K562 (cell line): ENCODE data around the gene GPR27. TPM values are rescaled to one million over a fixed set of nuclear protein-coding genes. Genes with fewer than 3 reads are reported as not detected.

Source experiments
- ATAC-seq: fragments of 200-7000 bp; cut with Tn5 transposase; 3 replicates; pipeline ENCODE4 v1.9.1; 2020; ENCODE audit warnings: moderate library complexity
- BruUV-seq: library from RNA; stranded (reverse); fragments of 400-500 nt; replicated peaks from 2 replicates; lab custom pipeline; 2021; lab: Mats Ljungman, UMichigan
- CTCF ChIA-PET: fragments of 300-600 bp; formaldehyde crosslinking; extraction: SDS; loops from one replicate; lab custom pipeline; 2021; ENCODE audit warnings: low intra/inter-chr PET ratio; lab: Yijun Ruan, JAX
- POLR2A ChIA-PET: fragments of 300-600, 350-650 bp; sonication (Branson Sonifier 250); formaldehyde crosslinking; extraction: SDS; loops from one replicate; lab custom pipeline; 2021; ENCODE audit warnings: antibody characterized with exemption, inconsistent platforms; lab: Yijun Ruan, JAX
- DNase-seq, 4 experiments: peaks; one replicate each; pipeline versions ENCODE4 v3.0.0 to v3.0.0-alpha.2; 2011 to 2018; ENCODE audit warnings: low spot score in 3 of 4, mixed read lengths in 3 of 4; ENCODE audit errors: extremely low read depth in 1 of 4
- FAIRE-seq: peaks from 2 replicates; lab custom pipeline; 2011; peaks lifted over from hg19 to GRCh38; lab: Jason Lieb, UNC
- H2AFZ ChIP-seq: 2 replicates; pipeline ENCODE4 v1.6.0; 2011; ENCODE audit warnings: low read depth, low read length, control low read depth, inconsistent platforms
- H3K27ac ChIP-seq: fragments of 200-600 bp; 3 replicates; pipeline ENCODE4 v1.8.0; 2011; ENCODE audit warnings: low read depth, mild to moderate bottlenecking, control low read depth, inconsistent platforms, low read length, moderate library complexity, mixed read lengths; ENCODE audit errors: extremely low read depth
- H3K27me3 ChIP-seq, 2 experiments: fragments of 300-600 bp in 1 of 2; 2 replicates in 1 of 2; 3 replicates in 1 of 2; pipeline versions ENCODE4 v1.6.0 to v1.8.0; 2011; ENCODE audit warnings: inconsistent platforms in 2 of 2, low read length in 2 of 2, mild to moderate bottlenecking in 1 of 2, mixed read lengths in 1 of 2, moderate library complexity in 1 of 2; ENCODE audit not compliant: control insufficient read depth in 2 of 2, insufficient read depth in 2 of 2
- H3K36me3 ChIP-seq: fragments of 300-600 bp; 3 replicates; pipeline ENCODE4 v1.8.0; 2011; ENCODE audit warnings: mild to moderate bottlenecking, low read length, inconsistent platforms; ENCODE audit not compliant: control insufficient read depth, insufficient read depth
- H3K4me1 ChIP-seq, 2 experiments: fragments of 200-600 bp in 1 of 2; replicated peaks in 1 of 2; 2 replicates in 1 of 2; 3 replicates in 1 of 2; pipeline versions ENCODE4 v1.5.1 to v1.8.0; 2011; ENCODE audit warnings: inconsistent platforms in 2 of 2, low read length in 2 of 2, mild to moderate bottlenecking in 1 of 2, mixed read lengths in 1 of 2, moderate library complexity in 1 of 2; ENCODE audit not compliant: control insufficient read depth in 2 of 2, insufficient read depth in 2 of 2
- H3K4me2 ChIP-seq: 2 replicates; pipeline ENCODE4 v1.6.1; 2011; ENCODE audit warnings: low read length, control low read depth, inconsistent platforms, mixed read lengths; ENCODE audit not compliant: insufficient read depth
- H3K4me3 ChIP-seq: fragments of 200-600 bp; sonication (generic), shearing (Covaris generic); 2 replicates; pipeline ENCODE4 v1.5.1; 2016; ENCODE audit warnings: control low read depth, inconsistent platforms
- H3K79me2 ChIP-seq: fragments of 200-600 bp; 3 replicates; pipeline ENCODE4 v1.8.0; 2011; ENCODE audit warnings: low read length, inconsistent platforms; ENCODE audit not compliant: control insufficient read depth, insufficient read depth
- H3K9ac ChIP-seq, 2 experiments: 2 replicates each; pipeline versions ENCODE4 v1.6.0 to v1.6.1; 2011; ENCODE audit warnings: low read depth in 2 of 2, low read length in 2 of 2, control low read depth in 1 of 2, inconsistent platforms in 1 of 2, mild to moderate bottlenecking in 1 of 2, mixed read lengths in 1 of 2; ENCODE audit not compliant: insufficient read depth in 1 of 2
- H3K9me1 ChIP-seq: one replicate; pipeline ENCODE4 v1.6.0; 2011; ENCODE audit warnings: inconsistent platforms, mild to moderate bottlenecking, low read length, moderate library complexity; ENCODE audit not compliant: control insufficient read depth, insufficient read depth
- H3K9me3 ChIP-seq: replicated peaks from 2 replicates; pipeline ENCODE4 v1.5.1; 2011; ENCODE audit warnings: low read depth, low read length, inconsistent platforms; ENCODE audit not compliant: control insufficient read depth, insufficient read depth
- H4K20me1 ChIP-seq: replicated peaks from 2 replicates; pipeline ENCODE4 v1.6.1; 2011; ENCODE audit warnings: low read length, inconsistent platforms, mixed read lengths; ENCODE audit not compliant: control insufficient read depth, insufficient read depth
- CXXC5 ChIP-seq: fragments of 250-450 bp; sonication (Bioruptor Pico); IDR thresholded peaks from 2 replicates; pipeline ENCODE4 v1.8.0; 2022; ENCODE audit warnings: inconsistent platforms, mild to moderate bottlenecking, moderate library complexity
- DACH1 ChIP-seq: fragments of 450-650 bp; IDR thresholded peaks from 2 replicates; pipeline ENCODE4 v1.6.1; 2018; ENCODE audit not compliant: partially characterized antibody
- ETS2 ChIP-seq: IDR thresholded peaks from 2 replicates; pipeline ENCODE4 v1.6.1; 2016; ENCODE audit warnings: borderline replicate concordance, missing genetic modification characterization, mild to moderate bottlenecking, moderate library complexity, missing compliant biosample characterization; ENCODE audit not compliant: poor library complexity, severe bottlenecking
- KDM2B ChIP-seq: fragments of 250-450 bp; sonication (Bioruptor Pico); IDR thresholded peaks from 2 replicates; pipeline ENCODE4 v1.8.0; 2021; ENCODE audit warnings: mild to moderate bottlenecking, moderate library complexity
- MIER1 ChIP-seq: fragments of 450-650 bp; IDR thresholded peaks from 2 replicates; pipeline ENCODE4 v1.6.1; 2016; ENCODE audit warnings: antibody characterized with exemption, mild to moderate bottlenecking, low read depth
- NR3C1 ChIP-seq: sonication (generic); formaldehyde crosslinking; IDR thresholded peaks from 2 replicates; pipeline ENCODE4 v1.8.1; 2022; ENCODE audit warnings: missing genetic modification reagents
- PTBP1 ChIP-seq: fragments of 200-400 bp; formaldehyde crosslinking; IDR thresholded peaks from 2 replicates; pipeline ENCODE4 v1.6.1; 2017; ENCODE audit warnings: low read depth, low read length
- RBBP5 ChIP-seq: fragments of 200-600 bp; sonication (generic); IDR thresholded peaks from 2 replicates; pipeline ENCODE4 v1.6.1; 2012; ENCODE audit warnings: borderline replicate concordance, mild to moderate bottlenecking, low read length, control low read depth, inconsistent platforms; ENCODE audit not compliant: insufficient read depth, poor library complexity, severe bottlenecking
- SMARCA4 ChIP-seq: fragments of 450-650 bp; IDR thresholded peaks from 2 replicates; pipeline ENCODE4 v1.6.1; 2016
- TBL1XR1 ChIP-seq, 2 experiments: IDR thresholded peaks; 2 replicates each; pipeline ENCODE4 v1.6.1; 2012; ENCODE audit warnings: improper control_type of control experiment in 2 of 2, low read length in 2 of 2, mild to moderate bottlenecking in 1 of 2
- TCF7L2 ChIP-seq: fragments of 150-350 bp; IDR thresholded peaks from 2 replicates; pipeline ENCODE4 v1.6.1; 2016; ENCODE audit warnings: low read depth, mild to moderate bottlenecking, low read length, moderate library complexity
- ZNF175 ChIP-seq: fragments of 200-800 bp; sonication (Bioruptor generic); IDR thresholded peaks from 2 replicates; pipeline ENCODE4 v1.6.1; 2016; ENCODE audit warnings: low read depth, mild to moderate bottlenecking, missing genetic modification characterization, missing compliant biosample characterization
- WGBS: fragments of 100-300 bp; shearing (Covaris generic); methylation state at CpG from one replicate; pipeline ENCODE4 v1.1.6; 2016; ENCODE audit warnings: low coverage, mixed read lengths; ENCODE audit not compliant: insufficient coverage; ENCODE audit errors: missing lambda C conversion rate; 5-methylcytosine and 5-hydroxymethylcytosine counted together
- in situ Hi-C: fragments of 300-500 bp; cut with MboI; formaldehyde crosslinking; loops from 4 replicates; pipeline ENCODE4 v1.15.0; 2018; ENCODE audit warnings: inconsistent platforms, mixed read lengths
- intact Hi-C: fragments of 100-400 bp; cut with micrococcal nuclease; formaldehyde crosslinking; loops from 2 replicates; pipeline ENCODE4 v1.14.2; 2022
- polyA plus RNA-seq, 8 experiments: library from polyadenylated mRNA; depleted of rRNA in 4 of 8; stranded (reverse) in 5 of 8; unstranded in 3 of 8; fragments of >200 nt; fragmentation: Nextera tagmentation in 2 of 8; fragmentation: Illumina TruSeq in 1 of 8; extraction: Ambion mirVana in 2 of 8; extraction: Trizol in 1 of 8; gene quantifications; 2 replicates each; pipeline versions ENCODE4 v1.2.1 to v1.2.3, GENCODE V29; 2011 to 2014; ENCODE audit warnings: inconsistent platforms in 1 of 8, missing spikeins in 1 of 8
- total RNA-seq, 7 experiments: library from RNA; depleted of rRNA in 6 of 7; stranded (reverse); fragments of >200 nt in 6 of 7; fragmentation: Illumina TruSeq in 2 of 7; extraction: Trizol in 2 of 7; gene quantifications; 2 replicates each; pipeline versions ENCODE4 v1.2.1 to v1.2.3, GENCODE V29; 2011 to 2021; ENCODE audit warnings: low replicate concordance in 1 of 7
- TF ChIP-seq, protein P1 (sequence below): sonication (generic); formaldehyde crosslinking; IDR thresholded peaks from 2 replicates; pipeline ENCODE4 v1.8.0; 2022; ENCODE audit warnings: missing genetic modification reagents, mild to moderate bottlenecking, borderline replicate concordance
- TF ChIP-seq, protein P2 (sequence below), 2 experiments: IDR thresholded peaks in 1 of 2; conservative IDR thresholded peaks in 1 of 2; 2 replicates each; pipeline ENCODE4 v1.6.1; 2016; ENCODE audit warnings: low read depth in 2 of 2, mild to moderate bottlenecking in 1 of 2, missing compliant biosample characterization in 1 of 2, missing genetic modification characterization in 1 of 2, moderate library complexity in 1 of 2
- TF ChIP-seq, protein P3 (sequence below): fragments of 250-450 bp; sonication (Bioruptor Pico); IDR thresholded peaks from 2 replicates; pipeline ENCODE4 v1.8.0; 2022; ENCODE audit warnings: moderate library complexity, mild to moderate bottlenecking, inconsistent platforms
- TF ChIP-seq, protein P4 (sequence below), 2 experiments: IDR thresholded peaks; 2 replicates each; pipeline ENCODE4 v1.6.1; 2011; ENCODE audit warnings: borderline replicate concordance in 1 of 2, control low read depth in 1 of 2, low read depth in 1 of 2, low read length in 1 of 2, mild to moderate bottlenecking in 1 of 2, mixed read lengths in 1 of 2, moderate library complexity in 1 of 2; ENCODE audit not compliant: insufficient read depth in 1 of 2, insufficient read length in 1 of 2, poor library complexity in 1 of 2, severe bottlenecking in 1 of 2; ENCODE audit errors: extremely low read depth in 1 of 2

The GPR27 gene
- total and polyA plus RNA-seq, 9 of the 15 experiments (the other 6 are each of a cell fraction or from before 2014, with no cell fraction given): not detected

DNA sequence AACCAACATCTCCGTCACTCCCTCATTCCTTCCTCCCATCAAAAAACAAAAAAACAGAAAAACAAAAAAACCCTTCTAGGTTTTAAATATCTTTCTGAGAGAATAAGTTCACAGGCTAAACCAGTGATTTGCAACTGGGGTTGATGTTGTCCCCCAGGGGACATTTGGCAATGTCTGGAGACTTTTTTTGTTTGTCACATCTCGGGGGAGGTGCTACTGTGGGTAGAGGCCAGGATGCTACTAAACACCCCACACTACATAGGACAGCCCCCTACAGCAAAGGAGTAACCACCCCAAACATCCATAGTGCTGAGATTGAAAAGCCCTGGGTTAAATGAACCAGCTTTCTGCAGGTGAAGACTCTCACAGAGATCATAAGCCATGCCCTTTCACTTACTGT is 48.3 kb downstream of the GPR27 start:
- POLR2A ChIA-PET: interaction anchor here (0.6 to 0.8 kb wide), 2 partner anchors 18 to 503 kb away, joined by 3 to 4 read pairs; no protein-coding TSS in a partner anchor
- no peak for TF ChIP-seq PTBP1
- TF ChIP-seq ZNF175: no peak
- TF ChIP-seq RBBP5: no peak
- TF ChIP-seq CXXC5 (CRISPR knock-in tag): no peak
- no peak for TF ChIP-seq MIER1
- TF ChIP-seq TCF7L2: no peak
- TF ChIP-seq SMARCA4: no peak
- no peak for TF ChIP-seq TBL1XR1 (IDR thresholded peaks at IDR 0.05; ENCODE audit: low read length in 2 of 2)
- TF ChIP-seq, protein P1, sequence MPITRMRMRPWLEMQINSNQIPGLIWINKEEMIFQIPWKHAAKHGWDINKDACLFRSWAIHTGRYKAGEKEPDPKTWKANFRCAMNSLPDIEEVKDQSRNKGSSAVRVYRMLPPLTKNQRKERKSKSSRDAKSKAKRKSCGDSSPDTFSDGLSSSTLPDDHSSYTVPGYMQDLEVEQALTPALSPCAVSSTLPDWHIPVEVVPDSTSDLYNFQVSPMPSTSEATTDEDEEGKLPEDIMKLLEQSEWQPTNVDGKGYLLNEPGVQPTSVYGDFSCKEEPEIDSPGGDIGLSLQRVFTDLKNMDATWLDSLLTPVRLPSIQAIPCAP (CRISPR knock-in tag): no peak
- TF ChIP-seq, protein P2, sequence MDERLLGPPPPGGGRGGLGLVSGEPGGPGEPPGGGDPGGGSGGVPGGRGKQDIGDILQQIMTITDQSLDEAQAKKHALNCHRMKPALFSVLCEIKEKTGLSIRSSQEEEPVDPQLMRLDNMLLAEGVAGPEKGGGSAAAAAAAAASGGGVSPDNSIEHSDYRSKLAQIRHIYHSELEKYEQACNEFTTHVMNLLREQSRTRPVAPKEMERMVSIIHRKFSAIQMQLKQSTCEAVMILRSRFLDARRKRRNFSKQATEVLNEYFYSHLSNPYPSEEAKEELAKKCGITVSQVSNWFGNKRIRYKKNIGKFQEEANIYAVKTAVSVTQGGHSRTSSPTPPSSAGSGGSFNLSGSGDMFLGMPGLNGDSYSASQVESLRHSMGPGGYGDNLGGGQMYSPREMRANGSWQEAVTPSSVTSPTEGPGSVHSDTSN (CRISPR knock-in tag; IDR thresholded peaks at IDR 0.05; ENCODE audit: low read depth): no peak
- TF ChIP-seq, protein P2 (tag; conservative IDR thresholded peaks at IDR 0.05; ENCODE audit: low read depth): no peak
- TF ChIP-seq, protein P3, sequence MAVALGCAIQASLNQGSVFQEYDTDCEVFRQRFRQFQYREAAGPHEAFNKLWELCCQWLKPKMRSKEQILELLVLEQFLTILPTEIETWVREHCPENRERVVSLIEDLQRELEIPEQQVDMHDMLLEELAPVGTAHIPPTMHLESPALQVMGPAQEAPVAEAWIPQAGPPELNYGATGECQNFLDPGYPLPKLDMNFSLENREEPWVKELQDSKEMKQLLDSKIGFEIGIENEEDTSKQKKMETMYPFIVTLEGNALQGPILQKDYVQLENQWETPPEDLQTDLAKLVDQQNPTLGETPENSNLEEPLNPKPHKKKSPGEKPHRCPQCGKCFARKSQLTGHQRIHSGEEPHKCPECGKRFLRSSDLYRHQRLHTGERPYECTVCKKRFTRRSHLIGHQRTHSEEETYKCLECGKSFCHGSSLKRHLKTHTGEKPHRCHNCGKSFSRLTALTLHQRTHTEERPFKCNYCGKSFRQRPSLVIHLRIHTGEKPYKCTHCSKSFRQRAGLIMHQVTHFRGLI: no peak
- TF ChIP-seq DACH1: no peak
- TF ChIP-seq NR3C1: no peak
- no peak for TF ChIP-seq KDM2B
- TF ChIP-seq, protein P4, sequence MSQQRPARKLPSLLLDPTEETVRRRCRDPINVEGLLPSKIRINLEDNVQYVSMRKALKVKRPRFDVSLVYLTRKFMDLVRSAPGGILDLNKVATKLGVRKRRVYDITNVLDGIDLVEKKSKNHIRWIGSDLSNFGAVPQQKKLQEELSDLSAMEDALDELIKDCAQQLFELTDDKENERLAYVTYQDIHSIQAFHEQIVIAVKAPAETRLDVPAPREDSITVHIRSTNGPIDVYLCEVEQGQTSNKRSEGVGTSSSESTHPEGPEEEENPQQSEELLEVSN (IDR thresholded peaks at IDR 0.05; ENCODE audit: borderline replicate concordance in 1 of 2, extremely low read depth in 1 of 2, insufficient read depth in 1 of 2, insufficient read length in 1 of 2, low read depth in 1 of 2, low read length in 1 of 2, poor library complexity in 1 of 2, severe bottlenecking in 1 of 2): no peak
- no peak for TF ChIP-seq ETS2 (tag)

More for the DNA sequence above, 48.3 kb downstream of the GPR27 start:
- no TSS peak for BruUV-seq
- Histone ChIP-seq H3K4me3 (no peak overlapping the region), H4K20me1 (no peaks in the 10 kb centered on the region), H3K4me1 (no peaks in the 10 kb centered on the region; a peak in 1 of 5 replicates), H2AFZ (no peak overlapping the region), H3K9me1 (no peaks in the 10 kb centered on the region), H3K9ac (no peak overlapping the region), H3K27me3 (peaks cover 0 to 12% of the 10 kb centered on the region in 2 experiments; a peak in 2 of 5 replicates), H3K36me3 (no peaks in the 10 kb centered on the region), H3K79me2 (no peaks in the 10 kb centered on the region), H3K4me2 (no peak overlapping the region), H3K27ac (no peak overlapping the region), H3K9me3 (no peaks in the 10 kb centered on the region)
- FAIRE-seq (no peak), DNase-seq (no peak), ATAC-seq (no peak)
- intact Hi-C loops: no loop called here
- in situ Hi-C loops: no loop called here
- 6% methylated on average over 2 of the region's 2 CpGs for WGBS
- CTCF ChIA-PET: no interaction called here
